ACC112 (cell line): ENCODE results near the gene NPIPA8.
"Not testable (repeated sequence)": the region's sequence is repeated elsewhere in the genome, so short reads cannot be mapped to it uniquely, and the experiment has no call there.

Experiments
- H2AFZ ChIP-seq: fragments of 200-600 bp; sonication (generic); one replicate; pipeline ENCODE4 v1.6.0; 2017; ENCODE audit warnings: antibody characterized with exemption, low read length; ENCODE audit not compliant: unreplicated experiment
- H3K27ac ChIP-seq: fragments of 200-600 bp; sonication (generic); 2 replicates; pipeline ENCODE4 v1.5.1; 2014; ENCODE audit warnings: low read depth, mild to moderate bottlenecking, antibody characterized with exemption, low read length, moderate library complexity
- H3K27me3 ChIP-seq: fragments of 200-600 bp; sonication (generic); 2 replicates; pipeline ENCODE4 v1.6.1; 2014; ENCODE audit warnings: mild to moderate bottlenecking, antibody characterized with exemption, low read length, moderate library complexity, mixed read lengths; ENCODE audit not compliant: insufficient read depth
- H3K36me3 ChIP-seq: fragments of 200-600 bp; sonication (generic); 2 replicates; pipeline ENCODE4 v1.6.1; 2016; ENCODE audit warnings: mild to moderate bottlenecking, antibody characterized with exemption, low read length, moderate library complexity, mixed read lengths; ENCODE audit not compliant: insufficient read depth
- H3K4me1 ChIP-seq: fragments of 200-600 bp; sonication (generic); one replicate; pipeline ENCODE4 v1.6.1; 2016; ENCODE audit warnings: low read length, mixed read lengths; ENCODE audit not compliant: insufficient read depth, unreplicated experiment, control insufficient read depth
- H3K4me3 ChIP-seq: fragments of 200-600 bp; sonication (generic); 2 replicates; pipeline ENCODE4 v1.5.1; 2014; ENCODE audit warnings: mild to moderate bottlenecking, low read depth, low read length
- H3K79me2 ChIP-seq: fragments of 200-600 bp; sonication (generic); one replicate; pipeline ENCODE4 v1.6.0; 2016; ENCODE audit warnings: low read length; ENCODE audit not compliant: control insufficient read depth, unreplicated experiment, insufficient read depth

NPIPA8 gene

GRCh38 chr16:18311811-18312210 is 24.7 kb downstream of the NPIPA8 start:
- H3K36me3 ChIP-seq, H3K79me2 ChIP-seq, H3K4me1 ChIP-seq, H3K4me3 ChIP-seq, H3K27me3 ChIP-seq, H2AFZ ChIP-seq, H3K27ac ChIP-seq: not testable (repeated sequence)

- not testable (repeated sequence) for H3K27ac ChIP-seq, H3K27me3 ChIP-seq, H3K4me1 ChIP-seq, H2AFZ ChIP-seq, H3K36me3 ChIP-seq, H3K4me3 ChIP-seq, H3K79me2 ChIP-seq
Measured at GRCh38 chr16:18309159-18309558, 27.4 kb downstream of the NPIPA8 start.

- H3K27ac ChIP-seq, H3K36me3 ChIP-seq, H3K4me1 ChIP-seq, H3K4me3 ChIP-seq, H3K79me2 ChIP-seq, H2AFZ ChIP-seq, H3K27me3 ChIP-seq: not testable (repeated sequence)
Measured at GRCh38 chr16:18307241-18307640, 29.3 kb downstream of the NPIPA8 start.

GRCh38 chr16:18306066-18306465 is 30.5 kb downstream of the NPIPA8 start:
- H3K4me3 ChIP-seq, H3K79me2 ChIP-seq, H2AFZ ChIP-seq, H3K27me3 ChIP-seq, H3K4me1 ChIP-seq, H3K27ac ChIP-seq, H3K36me3 ChIP-seq: not testable (repeated sequence)

GRCh38 chr16:18303059-18303706 is 33.4 kb downstream of the NPIPA8 start:
- not testable (repeated sequence) for H3K79me2 ChIP-seq, H3K36me3 ChIP-seq, H3K27me3 ChIP-seq, H3K4me1 ChIP-seq, H3K27ac ChIP-seq, H2AFZ ChIP-seq, H3K4me3 ChIP-seq

GRCh38 chr16:18297714-18298113 is 38.8 kb downstream of the NPIPA8 start:
- H3K79me2 ChIP-seq, result not testable (repeated sequence)

GRCh38 chr16:18296931-18297330 is 39.6 kb downstream of the NPIPA8 start:
- not testable (repeated sequence) for H3K4me3 ChIP-seq, H3K27ac ChIP-seq, H3K27me3 ChIP-seq, H3K36me3 ChIP-seq, H3K79me2 ChIP-seq, H2AFZ ChIP-seq, H3K4me1 ChIP-seq

More at GRCh38 chr16:18297714-18298113, 38.8 kb downstream of the NPIPA8 start:
- not testable (repeated sequence) for H2AFZ ChIP-seq, H3K36me3 ChIP-seq, H3K27ac ChIP-seq, H3K4me3 ChIP-seq, H3K27me3 ChIP-seq, H3K4me1 ChIP-seq

- H3K79me2 ChIP-seq, H3K4me3 ChIP-seq, H3K4me1 ChIP-seq, H3K27me3 ChIP-seq, H2AFZ ChIP-seq, H3K36me3 ChIP-seq, H3K27ac ChIP-seq: not testable (repeated sequence)
Measured at GRCh38 chr16:18294371-18294770, 42.2 kb downstream of the NPIPA8 start.

GRCh38 chr16:18293337-18293956 is 43.1 kb downstream of the NPIPA8 start:
- H2AFZ ChIP-seq, H3K4me1 ChIP-seq, H3K27ac ChIP-seq, H3K4me3 ChIP-seq, H3K27me3 ChIP-seq, H3K79me2 ChIP-seq, H3K36me3 ChIP-seq: not testable (repeated sequence)

- not testable (repeated sequence) for H3K27me3 ChIP-seq, H3K4me3 ChIP-seq, H3K36me3 ChIP-seq, H3K4me1 ChIP-seq, H3K27ac ChIP-seq, H3K79me2 ChIP-seq, H2AFZ ChIP-seq
Measured at GRCh38 chr16:18290959-18291358, 45.6 kb downstream of the NPIPA8 start.

- H3K4me3 ChIP-seq, H3K36me3 ChIP-seq, H3K79me2 ChIP-seq, H3K27me3 ChIP-seq, H3K4me1 ChIP-seq, H2AFZ ChIP-seq, H3K27ac ChIP-seq: not testable (repeated sequence)
Measured at GRCh38 chr16:18286342-18286741, 50.2 kb downstream of the NPIPA8 start.
